SK-N-SH treated with all-trans-retinoic acid at 6 μM for 48 hours (cell line): Measurements from ENCODE around the gene PPIB.

Experiments
- ATAC-seq: fragments of 200-7000 bp; cut with Tn5 transposase; 3 replicates; pipeline ENCODE4 v1.9.1; 2020; ENCODE audit warnings: mild to moderate bottlenecking, moderate library complexity
- ARNTL ChIP-seq: fragments of 450-650 bp; formaldehyde crosslinking; IDR thresholded peaks from 2 replicates; pipeline ENCODE4 v1.5.0; 2020; ENCODE audit warnings: low read depth, mild to moderate bottlenecking, moderate library complexity, borderline replicate concordance
- BACH2 ChIP-seq: fragments of 250-450 bp; sonication (Bioruptor Pico); IDR thresholded peaks from 2 replicates; pipeline ENCODE4 v1.9.0; 2021; ENCODE audit warnings: mild to moderate bottlenecking, borderline replicate concordance
- CREB5 ChIP-seq: fragments of 250-450 bp; sonication (Bioruptor Pico); IDR thresholded peaks from 2 replicates; pipeline ENCODE4 v1.5.1; 2020; ENCODE audit warnings: low read depth, mild to moderate bottlenecking, moderate library complexity
- CSDC2 ChIP-seq: fragments of 250-450 bp; sonication (Bioruptor Pico); IDR thresholded peaks from 2 replicates; pipeline ENCODE4 v1.5.0; 2020; ENCODE audit warnings: mild to moderate bottlenecking, moderate library complexity
- ESRRG ChIP-seq: fragments of 250-450 bp; sonication (Bioruptor Pico); IDR thresholded peaks from 2 replicates; pipeline ENCODE4 v1.6.1; 2021; ENCODE audit warnings: mild to moderate bottlenecking
- GLIS3 ChIP-seq: fragments of 250-450 bp; sonication (Bioruptor Pico); IDR thresholded peaks from 2 replicates; pipeline ENCODE4 v1.5.0; 2020; ENCODE audit warnings: mild to moderate bottlenecking, moderate library complexity
- ISL1 ChIP-seq: fragments of 250-450 bp; sonication (Bioruptor Pico); IDR thresholded peaks from 2 replicates; pipeline ENCODE4 v2.1.2; 2022; ENCODE audit warnings: mild to moderate bottlenecking, moderate library complexity
- OSR1 ChIP-seq: fragments of 250-450 bp; sonication (Bioruptor Pico); IDR thresholded peaks from 2 replicates; pipeline ENCODE4 v1.8.0; 2022; ENCODE audit warnings: moderate library complexity, mild to moderate bottlenecking, inconsistent platforms
- PATZ1 ChIP-seq: fragments of 250-450 bp; sonication (Bioruptor Pico); IDR thresholded peaks from 2 replicates; pipeline ENCODE4 v1.8.0; 2020; ENCODE audit warnings: mild to moderate bottlenecking, moderate library complexity, borderline replicate concordance
- PPARA ChIP-seq: fragments of 250-450 bp; sonication (Bioruptor Pico); IDR thresholded peaks from 2 replicates; pipeline ENCODE4 v1.5.0; 2020; ENCODE audit warnings: mild to moderate bottlenecking, borderline replicate concordance
- RARB ChIP-seq: fragments of 250-450 bp; sonication (Bioruptor Pico); IDR thresholded peaks from 2 replicates; pipeline ENCODE4 v1.8.0; 2021; ENCODE audit warnings: mild to moderate bottlenecking, moderate library complexity
- SNAI2 ChIP-seq: fragments of 250-450 bp; sonication (Bioruptor Pico); IDR thresholded peaks from 2 replicates; pipeline ENCODE4 v1.5.0; 2020; ENCODE audit warnings: mild to moderate bottlenecking, moderate library complexity
- TCF4 ChIP-seq: fragments of 250-450 bp; sonication (Bioruptor Pico); IDR thresholded peaks from 2 replicates; pipeline ENCODE4 v1.8.0; 2021; ENCODE audit warnings: mild to moderate bottlenecking, moderate library complexity, borderline replicate concordance
- TOX ChIP-seq: fragments of 250-450 bp; sonication (Bioruptor Pico); IDR thresholded peaks from 2 replicates; pipeline ENCODE4 v1.8.0; 2021; ENCODE audit warnings: mild to moderate bottlenecking, moderate library complexity, borderline replicate concordance
- TSHZ2 ChIP-seq: fragments of 250-450 bp; sonication (Bioruptor Pico); IDR thresholded peaks from 2 replicates; pipeline ENCODE4 v1.5.0; 2020; ENCODE audit warnings: mild to moderate bottlenecking, moderate library complexity
- ZC3H10 ChIP-seq: fragments of 250-450 bp; sonication (Bioruptor Pico); IDR thresholded peaks from 2 replicates; pipeline ENCODE4 v1.5.1; 2021; ENCODE audit warnings: mild to moderate bottlenecking, moderate library complexity
- ZFP3 ChIP-seq: fragments of 250-450 bp; sonication (Bioruptor Pico); IDR thresholded peaks from 2 replicates; pipeline ENCODE4 v1.5.0; 2020; ENCODE audit warnings: mild to moderate bottlenecking, moderate library complexity
- ZFP30 ChIP-seq: fragments of 450-650 bp; formaldehyde crosslinking; IDR thresholded peaks from 2 replicates; pipeline ENCODE4 v1.5.0; 2022; ENCODE audit warnings: mild to moderate bottlenecking, moderate library complexity
- ZNF70 ChIP-seq: fragments of 450-650 bp; formaldehyde crosslinking; IDR thresholded peaks from 2 replicates; pipeline ENCODE4 v1.5.0; 2020; ENCODE audit warnings: mild to moderate bottlenecking, moderate library complexity
- ZNF8 ChIP-seq: fragments of 450-650 bp; formaldehyde crosslinking; IDR thresholded peaks from 2 replicates; pipeline ENCODE4 v1.5.0; 2020; ENCODE audit warnings: mild to moderate bottlenecking, moderate library complexity

The PPIB gene

GRCh38 chr15:64197425-64197824 is 34.6 kb upstream of the PPIB start:
- TF ChIP-seq GLIS3, result no peak
- ATAC-seq, result peak; percentile 86

GRCh38 chr15:64193971-64194370 is 31.1 kb upstream of the PPIB start:
- no peak for ATAC-seq
- no peak for TF ChIP-seq TOX (CRISPR knock-in tag)
- no peak for TF ChIP-seq ZNF8 (CRISPR knock-in tag)
- no peak for TF ChIP-seq ZFP3 (CRISPR knock-in tag)
- TF ChIP-seq ZC3H10 (CRISPR knock-in tag), result no peak
- no peak for TF ChIP-seq PPARA (CRISPR knock-in tag)
- no peak for TF ChIP-seq ISL1
- TF ChIP-seq GLIS3, result no peak
- no peak for TF ChIP-seq BACH2 (CRISPR knock-in tag)
- TF ChIP-seq OSR1 (CRISPR knock-in tag), result no peak
- TF ChIP-seq CSDC2 (CRISPR knock-in tag), result no peak
- no peak for TF ChIP-seq ARNTL (CRISPR knock-in tag)

GRCh38 chr15:64191971-64192830 is 29.4 kb upstream of the PPIB start:
- TF ChIP-seq ZFP30 (CRISPR knock-in tag) (no peak), TSHZ2 (CRISPR knock-in tag) (no peak), GLIS3 (no peak), OSR1 (CRISPR knock-in tag) (no peak), ZFP3 (CRISPR knock-in tag) (no peak), CREB5 (no peak), ESRRG (no peak), ZC3H10 (CRISPR knock-in tag) (no peak), TOX (CRISPR knock-in tag) (no peak), ZNF70 (CRISPR knock-in tag) (no peak), ZNF8 (CRISPR knock-in tag) (no peak), SNAI2 (CRISPR knock-in tag) (no peak), ISL1 (no peak), PATZ1 (CRISPR knock-in tag) (no peak), BACH2 (CRISPR knock-in tag) (no peak), RARB (CRISPR knock-in tag) (no peak), TCF4 (CRISPR knock-in tag) (no peak)
- no peak for ATAC-seq

- peak; percentile 79 for ATAC-seq
- no peak for TF ChIP-seq CSDC2 (CRISPR knock-in tag)
- TF ChIP-seq TCF4 (CRISPR knock-in tag), result 0 out of 2 replicates have a peak, but pooled peaks have one; percentile 14
- no peak for TF ChIP-seq ESRRG
Observed at GRCh38 chr15:64187396-64188191, 24.8 kb upstream of the PPIB start.
